ENCODE measurements around the gene CDC42EP5. TPM values are rescaled to one million over a fixed set of nuclear protein-coding genes. Genes with fewer than 3 reads are reported as not detected.
"Not testable (repeated sequence)": the region's sequence is repeated elsewhere in the genome, so short reads cannot be mapped to it uniquely, and the experiment has no call there.

CDC42EP5 gene
- total RNA-seq, 1 donor: not detected

- peaks cover 26% of the 10 kb centered on the region for H3K27me3 ChIP-seq (ENCODE audit: insufficient read depth, low read length)
- H3K4me1 ChIP-seq (ENCODE audit: insufficient read depth, low read length); H3K4me3 ChIP-seq (ENCODE audit: low read length); H3K9me3 ChIP-seq (ENCODE audit: low read depth, low read length): not testable (repeated sequence)
Observed at GRCh38 chr19:54497747-54498450, 24.8 kb upstream of the CDC42EP5 start.

GRCh38 chr19:54495284-54495683, 22.2 kb upstream of the CDC42EP5 start:
- not testable (repeated sequence) for H3K4me1 ChIP-seq (ENCODE audit: insufficient read depth, low read length); H3K4me3 ChIP-seq (ENCODE audit: low read length); H3K9me3 ChIP-seq (ENCODE audit: low read depth, low read length)
- peaks cover 31% of the 10 kb centered on the region for H3K27me3 ChIP-seq (ENCODE audit: insufficient read depth, low read length)

GRCh38 chr19:54493967-54494585, 21.0 kb upstream of the CDC42EP5 start:
- peaks cover 43% of the 10 kb centered on the region for H3K27me3 ChIP-seq (ENCODE audit: insufficient read depth, low read length)
- H3K4me3 ChIP-seq (ENCODE audit: low read length): no peak overlapping the region
- no peaks in the 10 kb centered on the region for H3K9me3 ChIP-seq (ENCODE audit: low read depth, low read length)
- H3K4me1 ChIP-seq (ENCODE audit: insufficient read depth, low read length): no peaks in the 10 kb centered on the region

DNA sequence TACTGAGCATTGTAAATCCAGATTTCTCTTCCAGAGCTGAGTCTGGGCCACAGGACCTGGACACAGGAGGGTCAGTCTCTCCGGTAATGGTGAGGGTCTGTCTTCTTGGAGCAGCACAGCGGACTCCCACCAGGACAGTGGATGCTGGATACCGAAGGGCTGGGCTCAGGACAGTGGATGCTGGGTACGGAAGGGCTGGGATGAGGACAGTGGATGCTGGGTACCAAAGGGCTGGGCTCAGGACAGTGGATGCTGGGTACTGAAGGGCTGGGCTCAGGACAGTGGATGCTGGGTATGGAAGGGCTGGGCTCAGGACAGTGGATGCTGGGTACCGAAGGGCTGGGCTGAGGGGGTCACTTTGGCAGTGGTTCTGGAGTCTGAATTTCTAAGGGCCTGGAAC, 20.0 kb upstream of the CDC42EP5 start:
- not testable (repeated sequence) for H3K4me1 ChIP-seq (ENCODE audit: insufficient read depth, low read length); H3K4me3 ChIP-seq (ENCODE audit: low read length); H3K9me3 ChIP-seq (ENCODE audit: low read depth, low read length)
- H3K27me3 ChIP-seq (ENCODE audit: insufficient read depth, low read length): peaks cover 50% of the 10 kb centered on the region

DNA sequence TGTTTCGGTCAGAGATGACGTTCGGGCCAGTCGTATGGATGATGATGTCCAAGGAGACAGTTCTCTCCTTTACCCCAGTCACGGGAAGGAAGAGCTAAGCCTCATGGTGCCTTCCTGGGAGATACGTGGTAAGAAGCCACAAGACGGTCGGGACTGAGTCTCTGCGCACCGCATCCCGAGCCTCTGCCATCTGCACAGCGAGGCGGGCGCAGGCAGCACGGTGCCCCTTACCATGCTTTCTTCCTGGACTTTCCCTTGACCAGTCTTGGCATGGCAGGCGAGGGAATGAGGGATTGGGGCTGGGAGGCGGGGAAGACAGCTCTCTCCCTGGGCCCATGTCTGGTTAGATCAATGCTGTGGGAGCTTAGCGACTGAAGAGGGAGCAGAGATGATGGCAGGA, 19.5 kb upstream of the CDC42EP5 start:
- H3K27me3 ChIP-seq (ENCODE audit: insufficient read depth, low read length): peaks cover 50% of the 10 kb centered on the region
- no peak overlapping the region for H3K4me3 ChIP-seq (ENCODE audit: low read length)

GRCh38 chr19:54489766-54490165, 16.7 kb upstream of the CDC42EP5 start:
- Histone ChIP-seq H3K4me3 (ENCODE audit: low read length) (no peak overlapping the region), H3K27me3 (ENCODE audit: insufficient read depth, low read length) (peaks cover 46% of the 10 kb centered on the region)

More for the DNA sequence above, 19.5 kb upstream of the CDC42EP5 start:
- Histone ChIP-seq H3K4me1 (ENCODE audit: insufficient read depth, low read length) (no peaks in the 10 kb centered on the region), H3K9me3 (ENCODE audit: low read depth, low read length) (no peaks in the 10 kb centered on the region)

DNA sequence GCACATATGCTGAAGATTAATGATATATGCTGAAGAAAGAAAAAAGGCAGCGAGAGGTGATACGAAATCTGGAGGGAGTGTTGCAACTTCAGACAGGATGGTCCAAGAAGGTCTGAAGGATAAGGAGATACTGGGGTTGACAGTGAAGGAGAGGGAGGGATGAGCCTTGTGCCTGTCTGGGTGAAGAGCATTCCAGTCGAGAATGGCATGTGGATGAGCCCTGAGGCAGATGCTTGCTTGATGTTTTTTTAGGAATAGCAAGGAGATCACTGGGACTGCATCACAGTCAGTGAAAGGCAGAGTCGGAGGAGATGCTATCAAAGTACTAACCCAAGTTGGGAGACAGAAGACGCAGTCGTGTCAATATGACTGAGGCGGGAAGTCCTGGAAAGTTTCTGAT, 16.2 kb upstream of the CDC42EP5 start:
- Histone ChIP-seq H3K27me3 (ENCODE audit: insufficient read depth, low read length) (peaks cover 50% of the 10 kb centered on the region), H3K9me3 (ENCODE audit: low read depth, low read length) (no peaks in the 10 kb centered on the region), H3K4me1 (ENCODE audit: insufficient read depth, low read length) (no peaks in the 10 kb centered on the region), H3K4me3 (ENCODE audit: low read length) (no peak overlapping the region)

More at GRCh38 chr19:54489766-54490165, 16.7 kb upstream of the CDC42EP5 start:
- no peaks in the 10 kb centered on the region for H3K9me3 ChIP-seq (ENCODE audit: low read depth, low read length)
- H3K4me1 ChIP-seq (ENCODE audit: insufficient read depth, low read length): no peaks in the 10 kb centered on the region

DNA sequence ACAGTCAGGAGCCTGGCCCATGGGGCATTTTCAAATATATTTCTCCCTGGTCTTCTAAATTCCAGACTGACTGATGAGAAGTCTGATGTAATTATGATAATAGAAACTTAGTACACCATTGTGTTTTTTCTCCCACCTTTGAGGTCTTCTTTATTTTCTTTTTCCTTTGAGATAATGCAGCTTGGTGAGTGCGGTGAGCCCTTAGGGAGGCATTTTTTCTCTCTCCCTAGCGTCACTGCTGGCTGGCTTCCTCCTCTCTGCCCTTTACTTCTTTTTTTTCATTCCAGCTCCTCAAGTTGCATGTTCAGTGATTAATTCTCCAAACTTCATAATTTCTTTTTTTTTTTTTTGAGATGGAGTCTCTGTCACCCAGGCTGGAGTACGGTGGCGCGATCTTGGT, 12.8 kb upstream of the CDC42EP5 start:
- Histone ChIP-seq H3K4me3 (ENCODE audit: low read length) (no peak overlapping the region), H3K4me1 (ENCODE audit: insufficient read depth, low read length) (peaks cover 17% of the 10 kb centered on the region), H3K9me3 (ENCODE audit: low read depth, low read length) (no peaks in the 10 kb centered on the region), H3K27me3 (ENCODE audit: insufficient read depth, low read length) (peaks cover 51% of the 10 kb centered on the region)

- Histone ChIP-seq H3K4me1 (ENCODE audit: insufficient read depth, low read length) (peaks cover 30% of the 10 kb centered on the region), H3K27me3 (ENCODE audit: insufficient read depth, low read length) (peaks cover 40% of the 10 kb centered on the region), H3K4me3 (ENCODE audit: low read length) (no peak overlapping the region), H3K9me3 (ENCODE audit: low read depth, low read length) (no peaks in the 10 kb centered on the region)
Observed at GRCh38 chr19:54484451-54484850, 11.4 kb upstream of the CDC42EP5 start.

GRCh38 chr19:54482889-54483288, 9.8 kb upstream of the CDC42EP5 start:
- Histone ChIP-seq H3K4me1 (ENCODE audit: insufficient read depth, low read length) (peaks cover 30% of the 10 kb centered on the region), H3K4me3 (ENCODE audit: low read length) (no peak overlapping the region), H3K27me3 (ENCODE audit: insufficient read depth, low read length) (peaks cover 44% of the 10 kb centered on the region), H3K9me3 (ENCODE audit: low read depth, low read length) (no peaks in the 10 kb centered on the region)

- peaks cover 30% of the 10 kb centered on the region for H3K4me1 ChIP-seq (ENCODE audit: insufficient read depth, low read length)
- H3K4me3 ChIP-seq (ENCODE audit: low read length): no peak overlapping the region
- peaks cover 56% of the 10 kb centered on the region for H3K27me3 ChIP-seq (ENCODE audit: insufficient read depth, low read length)
- no peaks in the 10 kb centered on the region for H3K9me3 ChIP-seq (ENCODE audit: low read depth, low read length)
Observed at GRCh38 chr19:54481326-54481930, 8.3 kb upstream of the CDC42EP5 start.

- H3K9me3 ChIP-seq (ENCODE audit: low read depth, low read length): no peaks in the 10 kb centered on the region
- H3K27me3 ChIP-seq (ENCODE audit: insufficient read depth, low read length): peaks cover 46% of the 10 kb centered on the region
- peaks cover 30% of the 10 kb centered on the region for H3K4me1 ChIP-seq (ENCODE audit: insufficient read depth, low read length)
- H3K4me3 ChIP-seq (ENCODE audit: low read length): no peak overlapping the region
Observed at GRCh38 chr19:54480051-54480450, 7.0 kb upstream of the CDC42EP5 start.

GRCh38 chr19:54478677-54479266, 5.7 kb upstream of the CDC42EP5 start:
- Histone ChIP-seq H3K4me1 (ENCODE audit: insufficient read depth, low read length) (peaks cover 30% of the 10 kb centered on the region), H3K9me3 (ENCODE audit: low read depth, low read length) (no peaks in the 10 kb centered on the region), H3K4me3 (ENCODE audit: low read length) (no peak overlapping the region), H3K27me3 (ENCODE audit: insufficient read depth, low read length) (peaks cover 45% of the 10 kb centered on the region)

DNA sequence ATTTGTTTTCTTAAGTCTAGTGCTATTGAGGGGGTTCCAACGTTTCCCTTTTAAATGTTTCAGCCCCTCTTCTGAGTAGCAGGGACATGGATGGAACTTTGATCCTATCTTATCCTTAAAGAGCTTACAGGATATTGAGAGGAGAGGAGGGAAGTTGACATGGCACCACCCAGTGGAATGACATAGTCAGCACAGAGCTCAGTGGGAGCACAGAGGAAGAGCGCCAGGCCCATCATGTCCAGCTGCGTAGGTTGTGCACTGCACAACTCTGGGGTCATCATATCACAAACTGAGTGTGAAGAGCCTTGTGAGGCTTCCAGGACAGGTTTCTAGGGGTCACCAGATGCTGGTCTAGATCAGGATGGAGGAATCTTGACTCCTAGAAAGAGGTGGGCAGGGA, 4.6 kb upstream of the CDC42EP5 start:
- H3K9me3 ChIP-seq (ENCODE audit: low read depth, low read length): no peaks in the 10 kb centered on the region
- H3K4me3 ChIP-seq (ENCODE audit: low read length): no peak overlapping the region
- peaks cover 26% of the 10 kb centered on the region for H3K4me1 ChIP-seq (ENCODE audit: insufficient read depth, low read length)
- H3K27me3 ChIP-seq (ENCODE audit: insufficient read depth, low read length): peaks cover 49% of the 10 kb centered on the region

DNA sequence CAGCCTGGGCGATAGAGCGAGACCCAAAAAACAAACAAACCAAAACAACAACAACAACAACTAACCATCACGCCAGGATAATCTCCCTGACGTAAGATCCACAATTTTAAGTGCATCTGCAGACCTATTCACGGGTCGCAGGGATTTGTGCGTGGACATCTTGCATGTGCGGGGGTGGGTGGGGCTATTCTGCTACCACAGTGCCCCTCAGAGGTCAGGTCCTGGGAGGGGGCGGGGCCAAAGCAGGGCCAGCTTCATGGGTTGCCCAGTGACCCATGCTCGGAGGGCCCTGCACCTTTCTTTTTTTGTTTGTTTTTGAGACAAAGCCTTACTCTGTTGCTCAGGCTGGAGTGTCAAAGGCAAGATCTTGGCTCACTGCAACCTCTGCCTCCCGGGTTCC, 2.6 kb upstream of the CDC42EP5 start:
- Histone ChIP-seq H3K9me3 (ENCODE audit: low read depth, low read length) (no peaks in the 10 kb centered on the region), H3K27me3 (ENCODE audit: insufficient read depth, low read length) (peaks cover 54% of the 10 kb centered on the region)

More for the DNA sequence above, 2.6 kb upstream of the CDC42EP5 start:
- Histone ChIP-seq H3K4me3 (ENCODE audit: low read length) (no peak overlapping the region), H3K4me1 (ENCODE audit: insufficient read depth, low read length) (peaks cover 22% of the 10 kb centered on the region)
